Activated CD4-positive, CD25-positive, alpha-beta regulatory T cell treated with anti-CD3 and anti-CD28 coated beads, Interleukin-2, amount 50 U/mL, for 24 hours (primary cell): ENCODE results near the gene UBE2G1.
"Not testable (repeated sequence)": the region's sequence is repeated elsewhere in the genome, so short reads cannot be mapped to it uniquely, and the experiment has no call there.

Source experiments
- ATAC-seq, 2 donors: fragments of 150-1000 bp; cut with Tn5 transposase; one replicate each; pipeline ENCODE4 v1.10.0; 2021; ENCODE audit warnings: mild to moderate bottlenecking in 1 of 2, moderate library complexity in 1 of 2

UBE2G1 gene

GRCh38 chr17:4366327-4367063 is at the start of gene UBE2G1:
Gene UBE2G1 (minus strand): TSS chr17:4366675. CDS start chr17:4366316, 359 bp downstream.
- peak; percentile 83 for ATAC-seq

- peak; percentile 90 to 95 for ATAC-seq
Observed at GRCh38 chr17:4412933-4413831, 46.7 kb upstream of the UBE2G1 start.

- ATAC-seq, result no peak
Observed at GRCh38 chr17:4411201-4411600, 44.7 kb upstream of the UBE2G1 start.

GRCh38 chr17:4409659-4410058 is 43.2 kb upstream of the UBE2G1 start:
- no peak for ATAC-seq

- ATAC-seq, result no peak
Observed at GRCh38 chr17:4407851-4408250, 41.4 kb upstream of the UBE2G1 start.

- ATAC-seq, result no peak
Observed at GRCh38 chr17:4407216-4407615, 40.7 kb upstream of the UBE2G1 start.

GRCh38 chr17:4406386-4406785 is 39.9 kb upstream of the UBE2G1 start:
- no peak for ATAC-seq

GRCh38 chr17:4405699-4406098 is 39.2 kb upstream of the UBE2G1 start:
- ATAC-seq, result no peak

- peak in 1 of 2 donors; percentile 13 for ATAC-seq
Observed at GRCh38 chr17:4405038-4405669, 38.7 kb upstream of the UBE2G1 start.

GRCh38 chr17:4397840-4398239 is 31.4 kb upstream of the UBE2G1 start:
- no peak for ATAC-seq

GRCh38 chr17:4395111-4395478 is 28.6 kb upstream of the UBE2G1 start:
- no peak for ATAC-seq

GRCh38 chr17:4394208-4395110 is 28.0 kb upstream of the UBE2G1 start:
- no peak for ATAC-seq

GRCh38 chr17:4393806-4394205 is 27.3 kb upstream of the UBE2G1 start:
- ATAC-seq, result no peak

GRCh38 chr17:4389079-4389478 is 22.6 kb upstream of the UBE2G1 start:
- no peak for ATAC-seq

- no peak for ATAC-seq
Observed at GRCh38 chr17:4387137-4387536, 20.7 kb upstream of the UBE2G1 start.

- no peak for ATAC-seq
Observed at GRCh38 chr17:4386406-4386805, 19.9 kb upstream of the UBE2G1 start.

- no peak for ATAC-seq
Observed at GRCh38 chr17:4381690-4382671, 15.5 kb upstream of the UBE2G1 start.

- ATAC-seq, result no peak
Observed at GRCh38 chr17:4378626-4379025, 12.2 kb upstream of the UBE2G1 start.

- ATAC-seq, result not testable (repeated sequence)
Observed at GRCh38 chr17:4377247-4377646, 10.8 kb upstream of the UBE2G1 start.

GRCh38 chr17:4375796-4376440 is 9.4 kb upstream of the UBE2G1 start:
- not testable (repeated sequence) for ATAC-seq
